Lower leg skin (tissue), 3 donors: ENCODE results near the gene SMO.

Experiments used
- CTCF ChIP-seq, 3 donors: fragments of 450-650 bp; IDR thresholded peaks; one replicate each; pipeline ENCODE4 v1.5.1; 2016; ENCODE audit warnings: antibody characterized with exemption in 3 of 3, mild to moderate bottlenecking in 3 of 3, moderate library complexity in 2 of 3
- POLR2A ChIP-seq, 2 donors: fragments of 450-650 bp; IDR thresholded peaks; one replicate each; pipeline ENCODE4 v1.6.1; 2016 to 2017; ENCODE audit warnings: antibody characterized with exemption in 2 of 2, mild to moderate bottlenecking in 1 of 2, moderate library complexity in 1 of 2

DNA sequence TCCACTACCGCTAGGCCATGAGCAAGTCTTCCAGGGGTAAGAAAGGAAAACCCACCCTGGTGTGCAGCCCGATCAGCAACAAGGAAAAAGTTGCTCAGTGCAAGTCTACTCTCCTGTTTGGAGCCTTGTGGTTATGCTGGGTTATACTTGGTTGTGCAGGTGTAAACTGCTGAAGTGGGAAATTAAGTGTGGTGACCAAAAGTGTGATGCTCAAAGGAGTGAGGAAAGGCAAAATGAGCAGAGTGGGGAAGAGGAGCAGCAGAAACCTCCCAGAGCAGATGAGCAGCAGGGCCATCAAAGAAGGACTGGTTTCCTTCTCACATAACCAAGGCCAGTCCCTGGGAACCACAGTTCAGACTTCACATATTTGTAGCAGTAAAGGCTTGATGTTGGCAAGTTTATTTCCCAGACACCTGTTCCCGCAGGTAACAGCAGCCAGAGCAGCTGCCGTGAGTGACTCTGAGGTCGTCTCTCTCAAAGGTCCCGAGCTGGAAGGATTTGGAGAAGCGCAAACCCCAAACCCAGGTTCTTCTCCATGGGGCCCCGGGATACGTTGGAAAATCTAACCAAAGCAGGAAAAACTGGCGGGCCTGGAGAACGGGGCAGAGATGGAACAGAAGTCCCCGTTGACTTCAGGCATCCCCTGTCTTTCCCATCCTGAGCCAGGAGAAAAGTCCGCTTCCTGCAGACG is 607 bp upstream of the SMO start:
- TF ChIP-seq CTCF (IDR thresholded peaks at IDR 0.05) = no peak
- no peak for TF ChIP-seq POLR2A (IDR thresholded peaks at IDR 0.05)
